ENCODE data around the gene FAM210B.

FAM210B gene, protein sequence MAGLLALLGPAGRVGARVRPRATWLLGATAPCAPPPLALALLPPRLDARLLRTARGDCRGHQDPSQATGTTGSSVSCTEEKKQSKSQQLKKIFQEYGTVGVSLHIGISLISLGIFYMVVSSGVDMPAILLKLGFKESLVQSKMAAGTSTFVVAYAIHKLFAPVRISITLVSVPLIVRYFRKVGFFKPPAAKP

GRCh38 chr20:56358600-56359211 is at the start of gene FAM210B:
Gene FAM210B, plus strand, starts transcription at chr20:56358974. Its CDS starts 32 bp downstream, at chr20:56359006.
- TF ChIP-seq GATA2 (IDR thresholded peaks at IDR 0.05; ENCODE audit: low read depth, low read length) (no peak), GATA3 (IDR thresholded peaks at IDR 0.05; ENCODE audit: low read depth, low read length) (no peak)

DNA sequence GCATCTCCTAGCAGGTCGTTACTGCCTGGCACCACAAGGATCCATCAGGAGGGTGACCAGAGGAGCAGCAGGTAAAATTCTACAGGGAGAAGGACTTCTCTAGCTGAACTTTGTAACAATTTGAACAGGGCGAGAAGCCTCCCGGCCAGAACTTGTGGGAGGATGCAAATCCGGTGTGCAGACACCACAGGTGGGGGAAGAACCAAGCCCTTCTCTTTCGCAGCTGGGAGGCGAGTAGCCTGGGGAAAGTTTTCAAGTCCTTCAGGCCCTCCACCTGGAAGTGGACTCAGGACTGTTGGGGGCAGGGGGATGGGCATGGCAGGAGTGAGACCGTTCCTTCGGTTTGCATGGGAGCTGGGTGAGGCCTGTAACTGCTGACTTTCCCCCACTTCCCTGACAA is 42.7 kb upstream of the FAM210B start:
- TF ChIP-seq GATA3 (IDR thresholded peaks at IDR 0.05; ENCODE audit: low read depth, low read length) (no peak), GATA2 (IDR thresholded peaks at IDR 0.05; ENCODE audit: low read depth, low read length) (no peak)

- no peak for TF ChIP-seq GATA3 (IDR thresholded peaks at IDR 0.05; ENCODE audit: low read depth, low read length)
- TF ChIP-seq GATA2 (IDR thresholded peaks at IDR 0.05; ENCODE audit: low read depth, low read length), result no peak
Observed at GRCh38 chr20:56316483-56316882, 42.3 kb upstream of the FAM210B start.

GRCh38 chr20:56322681-56323080 is 36.1 kb upstream of the FAM210B start:
- TF ChIP-seq GATA2 (IDR thresholded peaks at IDR 0.05; ENCODE audit: low read depth, low read length) (no peak), GATA3 (IDR thresholded peaks at IDR 0.05; ENCODE audit: low read depth, low read length) (no peak)

- TF ChIP-seq GATA2 (IDR thresholded peaks at IDR 0.05; ENCODE audit: low read depth, low read length), result no peak
- no peak for TF ChIP-seq GATA3 (IDR thresholded peaks at IDR 0.05; ENCODE audit: low read depth, low read length)
Observed at GRCh38 chr20:56323206-56323605, 35.6 kb upstream of the FAM210B start.

DNA sequence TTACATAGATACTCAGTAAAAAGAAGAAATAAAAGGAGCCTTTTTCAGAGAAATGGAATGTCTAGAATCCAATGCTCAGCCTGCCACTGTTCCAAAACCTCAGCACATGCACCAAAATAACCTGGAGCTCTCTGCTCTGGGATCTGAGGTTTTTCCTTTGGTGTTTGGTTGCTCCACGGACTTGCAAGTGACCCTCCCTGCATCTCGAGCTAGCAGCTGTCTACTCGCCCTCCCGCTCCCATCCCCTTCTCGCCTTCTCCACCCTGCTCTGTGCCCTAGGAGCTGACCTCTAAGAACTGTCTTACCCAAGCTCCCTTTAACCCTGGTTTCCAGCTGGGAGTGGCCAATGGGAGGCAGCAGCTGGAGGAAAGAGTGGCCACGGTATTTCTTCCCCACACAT is 35.1 kb upstream of the FAM210B start:
- TF ChIP-seq GATA3 (IDR thresholded peaks at IDR 0.05; ENCODE audit: low read depth, low read length) (no peak), GATA2 (IDR thresholded peaks at IDR 0.05; ENCODE audit: low read depth, low read length) (no peak)

- TF ChIP-seq GATA2 (IDR thresholded peaks at IDR 0.05; ENCODE audit: low read depth, low read length) (no peak), GATA3 (IDR thresholded peaks at IDR 0.05; ENCODE audit: low read depth, low read length) (no peak)
Observed at GRCh38 chr20:56324806-56325205, 34.0 kb upstream of the FAM210B start.

DNA sequence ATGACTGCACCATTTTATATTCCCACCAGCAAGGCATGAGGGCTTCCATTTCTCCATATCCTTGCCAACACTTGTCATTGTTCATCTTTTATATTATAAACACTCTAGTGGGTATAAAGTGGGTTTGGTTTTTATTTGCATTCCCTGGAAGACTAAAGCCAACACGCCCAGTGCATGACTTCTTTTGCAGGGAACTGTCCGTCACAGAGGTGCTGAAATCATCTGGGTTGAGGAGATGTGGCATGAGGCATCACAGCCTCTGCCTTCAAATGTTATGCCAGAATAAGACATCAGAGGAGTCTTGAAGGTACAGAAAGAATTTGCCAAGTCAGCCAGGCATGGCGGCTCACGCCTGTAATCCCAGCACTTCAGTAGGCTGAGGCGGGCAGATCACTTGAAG is 29.9 kb upstream of the FAM210B start:
- TF ChIP-seq GATA2 (IDR thresholded peaks at IDR 0.05; ENCODE audit: low read depth, low read length) (no peak), GATA3 (IDR thresholded peaks at IDR 0.05; ENCODE audit: low read depth, low read length) (no peak)

DNA sequence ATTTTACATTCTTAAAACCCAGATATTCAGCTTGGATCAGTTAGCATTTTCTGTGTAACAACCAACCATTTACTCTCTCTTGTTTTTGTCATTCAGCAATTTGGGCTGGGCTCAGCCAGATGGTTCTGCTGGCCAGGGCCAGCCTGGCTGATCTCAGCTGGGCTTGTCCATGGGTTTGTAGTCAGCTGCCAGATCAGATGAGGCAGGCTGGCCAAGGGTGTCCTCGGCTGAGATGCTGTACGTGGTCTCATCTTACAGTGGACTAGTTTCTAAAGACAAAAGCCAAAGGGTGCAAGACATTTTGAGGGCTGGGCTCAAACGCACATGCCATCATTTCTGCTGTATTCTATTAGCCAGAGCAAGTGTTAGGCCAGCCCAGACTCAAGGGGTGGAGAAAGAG is 16.0 kb upstream of the FAM210B start:
- no peak for TF ChIP-seq GATA2 (IDR thresholded peaks at IDR 0.05; ENCODE audit: low read depth, low read length)
- TF ChIP-seq GATA3 (IDR thresholded peaks at IDR 0.05; ENCODE audit: low read depth, low read length), result no peak

DNA sequence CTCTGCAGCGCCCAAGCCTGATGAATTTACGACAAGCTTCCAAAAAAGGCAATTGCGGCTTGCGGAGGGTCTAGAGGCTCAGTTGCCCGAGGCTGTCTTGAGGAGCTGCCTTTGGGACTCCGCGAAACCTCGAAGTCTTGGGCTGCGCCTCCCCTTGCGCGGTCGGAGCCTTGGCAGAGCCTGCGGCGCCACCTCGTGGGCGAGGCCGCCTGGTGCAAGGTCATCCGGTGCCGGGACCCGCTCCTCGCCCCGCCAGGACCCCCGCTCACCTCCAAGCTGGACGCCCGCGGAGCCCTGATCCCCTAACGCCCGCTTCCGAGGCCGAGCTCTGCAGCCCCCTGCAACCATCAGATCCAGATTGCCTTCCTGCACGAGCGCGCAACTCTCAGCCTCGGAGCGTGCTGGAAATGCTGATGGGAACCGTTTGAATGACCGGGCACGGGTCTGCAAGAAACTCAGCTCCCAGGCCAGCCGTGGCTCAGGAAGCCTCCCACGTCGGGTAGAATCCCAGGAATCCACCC is 14.9 kb upstream of the FAM210B start:
- TF ChIP-seq GATA2 (IDR thresholded peaks at IDR 0.05; ENCODE audit: low read depth, low read length) (no peak), GATA3 (IDR thresholded peaks at IDR 0.05; ENCODE audit: low read depth, low read length) (no peak)

GRCh38 chr20:56345911-56346310 is 12.9 kb upstream of the FAM210B start:
- TF ChIP-seq GATA2 (IDR thresholded peaks at IDR 0.05; ENCODE audit: low read depth, low read length) (no peak), GATA3 (IDR thresholded peaks at IDR 0.05; ENCODE audit: low read depth, low read length) (no peak)

GRCh38 chr20:56347628-56348304 is 11.0 kb upstream of the FAM210B start:
- no peak for TF ChIP-seq GATA3 (IDR thresholded peaks at IDR 0.05; ENCODE audit: low read depth, low read length)
- no peak for TF ChIP-seq GATA2 (IDR thresholded peaks at IDR 0.05; ENCODE audit: low read depth, low read length)

- TF ChIP-seq GATA3 (IDR thresholded peaks at IDR 0.05; ENCODE audit: low read depth, low read length), result no peak
Observed at GRCh38 chr20:56348305-56348693, 10.5 kb upstream of the FAM210B start.

GRCh38 chr20:56348746-56349145 is 10.0 kb upstream of the FAM210B start:
- TF ChIP-seq GATA2 (IDR thresholded peaks at IDR 0.05; ENCODE audit: low read depth, low read length) (no peak), GATA3 (IDR thresholded peaks at IDR 0.05; ENCODE audit: low read depth, low read length) (no peak)

- TF ChIP-seq GATA2 (IDR thresholded peaks at IDR 0.05; ENCODE audit: low read depth, low read length), result no peak
- TF ChIP-seq GATA3 (IDR thresholded peaks at IDR 0.05; ENCODE audit: low read depth, low read length), result no peak
Observed at GRCh38 chr20:56350842-56351241, 7.9 kb upstream of the FAM210B start.

Data from SH-SY5Y (cell line).